SU-DHL-6 (cell line): ENCODE data around the gene ANTXRL.
"Not testable (repeated sequence)": the region's sequence is repeated elsewhere in the genome, so short reads cannot be mapped to it uniquely, and the experiment has no call there.

Source experiments
- H2AFZ ChIP-seq: fragments of 200-600 bp; sonication (generic); 2 replicates; pipeline ENCODE4 v1.6.1; 2014; ENCODE audit warnings: low read depth, mild to moderate bottlenecking, moderate library complexity, mixed read lengths, antibody characterized with exemption, low read length; ENCODE audit not compliant: severe bottlenecking
- H3F3A ChIP-seq: fragments of 200-600 bp; shearing (Covaris generic); 2 replicates; pipeline ENCODE4 v1.6.0; 2016; ENCODE audit warnings: antibody characterized with exemption, mild to moderate bottlenecking; ENCODE audit not compliant: insufficient read depth
- H3K27ac ChIP-seq: fragments of 200-600 bp; sonication (generic); 2 replicates; pipeline ENCODE4 v1.5.1; 2016; ENCODE audit warnings: low read depth, mild to moderate bottlenecking, low read length, moderate library complexity, mixed read lengths
- H3K27me3 ChIP-seq: fragments of 200-600 bp; sonication (generic), shearing (Covaris generic); 2 replicates; pipeline ENCODE4 v1.6.0; 2014; ENCODE audit warnings: mild to moderate bottlenecking, low read length
- H3K36me3 ChIP-seq: fragments of 200-600 bp; sonication (generic); 2 replicates; pipeline ENCODE4 v1.6.1; 2014; ENCODE audit warnings: mild to moderate bottlenecking, low read length, mixed read lengths
- H3K4me2 ChIP-seq: fragments of 300-600, 200-600 bp; shearing (Covaris generic), sonication (generic); 2 replicates; pipeline ENCODE4 v1.6.0; 2014; ENCODE audit warnings: low read length, low read depth, mild to moderate bottlenecking; ENCODE audit not compliant: poor library complexity, severe bottlenecking
- H3K4me3 ChIP-seq: fragments of 200-600 bp; sonication (generic); 2 replicates; pipeline ENCODE4 v1.5.1; 2014; ENCODE audit warnings: antibody characterized with exemption, low read length, mild to moderate bottlenecking, mixed read lengths; ENCODE audit not compliant: insufficient read depth, poor library complexity, severe bottlenecking
- H3K79me2 ChIP-seq: fragments of 200-600 bp; sonication (generic); 2 replicates; pipeline ENCODE4 v1.6.1; 2014; ENCODE audit warnings: mild to moderate bottlenecking, low read length, moderate library complexity; ENCODE audit not compliant: insufficient read depth
- H3K9ac ChIP-seq: fragments of 200-600 bp; sonication (generic); 2 replicates; pipeline ENCODE4 v1.7.0; 2014; ENCODE audit warnings: mild to moderate bottlenecking, low read length
- H3K9me2 ChIP-seq: fragments of 200-600 bp; sonication (generic); replicated peaks from 2 replicates; pipeline ENCODE4 v1.6.1; 2014; ENCODE audit warnings: low read length; ENCODE audit not compliant: insufficient read depth
- H3K9me3 ChIP-seq: fragments of 200-600 bp; sonication (generic); 2 replicates; pipeline ENCODE4 v1.6.1; 2014; ENCODE audit warnings: low read length, mixed read lengths; ENCODE audit not compliant: insufficient read depth
- H4K20me1 ChIP-seq: fragments of 200-600 bp; sonication (generic); 2 replicates; pipeline ENCODE4 v1.6.1; 2014; ENCODE audit warnings: low read depth, mild to moderate bottlenecking, antibody characterized with exemption, low read length, moderate library complexity, mixed read lengths
- EZH2phosphoT487 ChIP-seq: fragments of 200-600 bp; sonication (generic), shearing (Covaris generic); conservative IDR thresholded peaks from 2 replicates; pipeline ENCODE4 v1.6.1; 2018; ENCODE audit warnings: mild to moderate bottlenecking, antibody characterized with exemption, low read length, moderate library complexity, mixed read lengths
- TF ChIP-seq, protein P1 (sequence below): fragments of 200-600 bp; sonication (generic); IDR thresholded peaks from one replicate; pipeline ENCODE4 v1.5.1; 2017; ENCODE audit warnings: antibody characterized with exemption, mild to moderate bottlenecking, low read length, moderate library complexity; ENCODE audit not compliant: insufficient read depth, poor library complexity, severe bottlenecking

The ANTXRL gene

DNA sequence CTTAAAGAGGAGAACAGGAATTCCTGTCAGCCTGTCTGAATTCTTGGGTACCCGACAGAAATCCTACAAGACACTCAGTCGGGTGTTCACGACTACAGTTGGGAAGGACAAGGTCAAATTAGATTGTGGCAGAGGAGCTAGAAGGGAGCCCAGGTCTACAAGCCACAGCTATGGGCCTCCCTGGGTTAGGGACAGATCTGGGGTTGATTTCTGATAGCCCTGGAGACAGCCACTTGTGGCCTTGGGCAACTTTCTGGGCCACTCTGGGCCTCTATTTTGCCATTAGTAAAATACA is 39.7 kb upstream of the ANTXRL start:
- TF ChIP-seq, protein P1, sequence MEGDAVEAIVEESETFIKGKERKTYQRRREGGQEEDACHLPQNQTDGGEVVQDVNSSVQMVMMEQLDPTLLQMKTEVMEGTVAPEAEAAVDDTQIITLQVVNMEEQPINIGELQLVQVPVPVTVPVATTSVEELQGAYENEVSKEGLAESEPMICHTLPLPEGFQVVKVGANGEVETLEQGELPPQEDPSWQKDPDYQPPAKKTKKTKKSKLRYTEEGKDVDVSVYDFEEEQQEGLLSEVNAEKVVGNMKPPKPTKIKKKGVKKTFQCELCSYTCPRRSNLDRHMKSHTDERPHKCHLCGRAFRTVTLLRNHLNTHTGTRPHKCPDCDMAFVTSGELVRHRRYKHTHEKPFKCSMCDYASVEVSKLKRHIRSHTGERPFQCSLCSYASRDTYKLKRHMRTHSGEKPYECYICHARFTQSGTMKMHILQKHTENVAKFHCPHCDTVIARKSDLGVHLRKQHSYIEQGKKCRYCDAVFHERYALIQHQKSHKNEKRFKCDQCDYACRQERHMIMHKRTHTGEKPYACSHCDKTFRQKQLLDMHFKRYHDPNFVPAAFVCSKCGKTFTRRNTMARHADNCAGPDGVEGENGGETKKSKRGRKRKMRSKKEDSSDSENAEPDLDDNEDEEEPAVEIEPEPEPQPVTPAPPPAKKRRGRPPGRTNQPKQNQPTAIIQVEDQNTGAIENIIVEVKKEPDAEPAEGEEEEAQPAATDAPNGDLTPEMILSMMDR, result no peak
- no peak for TF ChIP-seq EZH2phosphoT487

DNA sequence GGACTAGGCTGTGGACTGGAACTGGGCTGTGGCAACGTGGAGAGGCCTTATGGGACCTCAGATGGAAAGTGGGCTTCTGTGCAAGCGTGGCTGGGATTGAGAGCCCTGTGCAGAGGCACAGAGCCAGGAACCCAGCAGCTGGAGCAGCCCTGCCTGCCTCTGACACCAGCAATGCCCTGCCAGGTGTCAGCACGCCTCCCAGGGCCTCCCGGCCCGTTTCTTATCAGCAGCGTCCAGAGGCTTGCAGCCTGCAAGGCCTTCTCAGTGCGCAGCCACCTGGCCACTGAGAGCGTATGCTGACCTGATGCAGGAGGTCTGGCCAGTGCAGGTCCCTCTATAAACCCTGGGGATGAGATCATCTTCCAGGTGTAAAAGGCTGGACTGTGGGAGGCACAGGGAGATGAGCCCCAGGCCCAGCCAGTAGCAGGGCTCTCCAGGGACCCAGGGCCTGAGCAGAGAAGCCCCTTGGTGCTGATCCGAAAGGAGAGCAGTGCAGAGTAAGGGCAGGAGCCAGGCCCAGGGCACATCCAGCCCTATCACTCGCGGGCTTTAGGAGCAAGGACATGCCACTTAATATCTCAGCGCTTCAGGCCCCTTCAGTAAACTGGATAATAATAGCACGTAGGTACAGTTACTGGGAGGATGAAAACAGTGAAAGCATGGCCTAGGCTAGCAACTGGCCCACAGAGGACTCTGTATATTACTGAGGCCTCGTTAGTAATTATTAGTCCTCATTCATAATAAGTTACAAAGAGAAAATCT is 38.8 kb upstream of the ANTXRL start:
- no peaks in the 10 kb centered on the region for H3K9me2 ChIP-seq
- no peak overlapping the region for H3K4me2 ChIP-seq
- TF ChIP-seq, protein P1, result no peak
- TF ChIP-seq EZH2phosphoT487, result no peak
- H3K27ac ChIP-seq, result no peak overlapping the region
- no peak overlapping the region for H3K4me3 ChIP-seq
- H3K79me2 ChIP-seq, result no peaks in the 10 kb centered on the region
- H3K27me3 ChIP-seq, result no peaks in the 10 kb centered on the region
- H3K9me3 ChIP-seq, result no peaks in the 10 kb centered on the region
- H3K9ac ChIP-seq, result no peak overlapping the region
- H2AFZ ChIP-seq, result no peak overlapping the region
- H3F3A ChIP-seq, result no peaks in the 10 kb centered on the region
- H4K20me1 ChIP-seq, result no peaks in the 10 kb centered on the region
- no peaks in the 10 kb centered on the region for H3K36me3 ChIP-seq

More for the DNA sequence above, 39.7 kb upstream of the ANTXRL start:
- Histone ChIP-seq H3K36me3 (no peaks in the 10 kb centered on the region), H3K79me2 (no peaks in the 10 kb centered on the region), H3K9me2 (no peaks in the 10 kb centered on the region), H3K27ac (no peak overlapping the region), H3K9me3 (no peaks in the 10 kb centered on the region), H3K4me2 (no peak overlapping the region), H3K27me3 (no peaks in the 10 kb centered on the region), H3F3A (no peaks in the 10 kb centered on the region), H3K4me3 (no peak overlapping the region), H3K9ac (no peak overlapping the region), H4K20me1 (no peaks in the 10 kb centered on the region), H2AFZ (no peak overlapping the region)

- Histone ChIP-seq H3K36me3 (no peaks in the 10 kb centered on the region), H3K9ac (no peak overlapping the region), H3K4me3 (no peak overlapping the region), H3K79me2 (no peaks in the 10 kb centered on the region), H2AFZ (no peak overlapping the region), H3K27ac (no peak overlapping the region), H3K4me2 (no peak overlapping the region), H3F3A (no peaks in the 10 kb centered on the region), H3K9me2 (no peaks in the 10 kb centered on the region), H4K20me1 (no peaks in the 10 kb centered on the region), H3K27me3 (no peaks in the 10 kb centered on the region), H3K9me3 (no peaks in the 10 kb centered on the region)
- TF ChIP-seq, protein P1, result no peak
- TF ChIP-seq EZH2phosphoT487, result no peak
Measured at GRCh38 chr10:46248651-46249146, 38.1 kb upstream of the ANTXRL start.

DNA sequence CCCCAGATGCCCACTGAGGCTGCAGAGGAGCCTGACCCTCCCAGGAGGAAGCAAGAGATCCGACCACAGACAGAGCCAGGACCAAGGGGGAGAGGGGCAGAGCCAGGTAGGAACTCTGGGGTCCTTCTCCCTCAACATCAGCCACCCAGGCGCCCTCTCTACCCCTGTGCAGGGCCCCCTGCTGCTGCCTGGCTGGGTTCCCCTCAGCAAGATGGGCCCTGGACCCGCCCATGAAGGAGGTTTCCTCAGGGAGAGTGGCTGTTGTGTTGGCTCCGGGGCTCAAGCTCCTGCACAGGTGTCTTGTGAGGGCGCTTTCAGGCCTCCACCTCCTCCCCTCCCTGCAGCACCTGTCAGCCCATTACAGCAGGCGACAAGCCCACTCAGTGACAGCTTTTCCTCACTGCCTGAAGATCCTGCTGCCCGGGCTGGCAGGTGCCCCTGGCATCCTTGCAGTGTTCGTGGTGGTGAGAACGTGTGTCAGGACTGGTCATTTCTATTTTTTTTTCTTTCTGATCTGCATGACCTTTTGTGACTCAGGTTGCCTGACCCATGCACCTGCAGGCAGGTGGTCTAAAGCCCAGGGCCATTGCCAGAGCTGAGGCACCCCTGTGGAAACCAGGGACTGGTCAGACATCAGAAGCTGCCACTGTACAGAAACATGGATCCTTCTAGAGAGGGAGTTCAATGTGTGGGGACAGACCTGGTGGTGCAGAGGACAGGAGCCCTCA is 37.0 kb upstream of the ANTXRL start:
- not testable (repeated sequence) for H3K4me3 ChIP-seq, H2AFZ ChIP-seq, H3K36me3 ChIP-seq, H4K20me1 ChIP-seq, H3K9ac ChIP-seq, H3K27ac ChIP-seq, H3K9me2 ChIP-seq, H3K79me2 ChIP-seq, H3K4me2 ChIP-seq, H3K27me3 ChIP-seq, H3K9me3 ChIP-seq, H3F3A ChIP-seq
